Chondrocyte (in vitro differentiated cells): ENCODE data around the gene ZNF367. TPM values are rescaled to one million over a fixed set of nuclear protein-coding genes. Genes with fewer than 3 reads are reported as not detected.

Source experiments
- DNase-seq: peaks from one replicate; pipeline ENCODE4 v3.0.0; 2021; ENCODE audit warnings: mixed read lengths, low spot score
- H3K27ac Mint-ChIP-seq: one replicate; pipeline ENCODE4 v1.8.0; 2021; ENCODE audit warnings: mild to moderate bottlenecking, moderate library complexity, mixed read lengths; ENCODE audit not compliant: unreplicated experiment
- H3K27me3 Mint-ChIP-seq: 2 replicates; pipeline ENCODE4 v1.8.0; 2021; ENCODE audit warnings: low read depth, mixed read lengths
- H3K36me3 Mint-ChIP-seq: 2 replicates; pipeline ENCODE4 v1.8.0; 2021; ENCODE audit warnings: low read depth, mixed read lengths
- H3K4me1 Mint-ChIP-seq: 2 replicates; pipeline ENCODE4 v1.8.0; 2021; ENCODE audit warnings: low read depth, mild to moderate bottlenecking, mixed read lengths
- H3K4me3 Mint-ChIP-seq: one replicate; pipeline ENCODE4 v1.8.0; 2021; ENCODE audit warnings: mild to moderate bottlenecking, moderate library complexity, mixed read lengths; ENCODE audit not compliant: unreplicated experiment
- H3K9me3 Mint-ChIP-seq: 2 replicates; pipeline ENCODE4 v1.8.0; 2021; ENCODE audit warnings: low read depth, mixed read lengths
- CTCF ChIP-seq: fragments of 200-600 bp; sonication (generic); IDR thresholded peaks from 2 replicates; pipeline ENCODE4 v1.5.0; 2021; ENCODE audit warnings: antibody characterized with exemption, mild to moderate bottlenecking, moderate library complexity
- total RNA-seq: library from RNA; stranded (reverse); gene quantifications from 3 replicates; pipeline ENCODE4 v1.2.1, GENCODE V29; 2021

Gene ZNF367
- total RNA-seq, 1 donor from 2014 or later = 1.7 TPM

GRCh38 chr9:96460882-96461281 is 42.7 kb upstream of the ZNF367 start:
- DNase-seq = no peak
- Mint-ChIP-seq H3K27me3 (no peaks in the 10 kb centered on the region), H3K4me1 (peaks cover 16% of the 10 kb centered on the region), H3K9me3 (no peaks in the 10 kb centered on the region), H3K27ac (no peak overlapping the region), H3K36me3 (peaks cover 19% of the 10 kb centered on the region), H3K4me3 (no peak overlapping the region)
- no peak for TF ChIP-seq CTCF

GRCh38 chr9:96460470-96460869 is 42.3 kb upstream of the ZNF367 start:
- TF ChIP-seq CTCF = no peak
- H3K9me3 Mint-ChIP-seq = no peaks in the 10 kb centered on the region
- H3K27ac Mint-ChIP-seq = no peak overlapping the region
- no peak overlapping the region for H3K4me3 Mint-ChIP-seq
- peaks cover 16% of the 10 kb centered on the region for H3K4me1 Mint-ChIP-seq
- peaks cover 15% of the 10 kb centered on the region for H3K36me3 Mint-ChIP-seq
- no peaks in the 10 kb centered on the region for H3K27me3 Mint-ChIP-seq
- no peak for DNase-seq

GRCh38 chr9:96459268-96460007 is 41.3 kb upstream of the ZNF367 start:
- H3K27ac Mint-ChIP-seq = no peak overlapping the region
- H3K36me3 Mint-ChIP-seq = peaks cover 12% of the 10 kb centered on the region
- no peak for DNase-seq
- TF ChIP-seq CTCF = no peak
- H3K4me1 Mint-ChIP-seq = peaks cover 14% of the 10 kb centered on the region
- no peak overlapping the region for H3K4me3 Mint-ChIP-seq
- H3K27me3 Mint-ChIP-seq = no peaks in the 10 kb centered on the region
- H3K9me3 Mint-ChIP-seq = no peaks in the 10 kb centered on the region

GRCh38 chr9:96458226-96458625 is 40.1 kb upstream of the ZNF367 start:
- H3K4me3 Mint-ChIP-seq = no peak overlapping the region
- no peaks in the 10 kb centered on the region for H3K9me3 Mint-ChIP-seq
- peaks cover 12% of the 10 kb centered on the region for H3K36me3 Mint-ChIP-seq
- no peak for TF ChIP-seq CTCF
- peaks cover 16% of the 10 kb centered on the region for H3K4me1 Mint-ChIP-seq
- H3K27ac Mint-ChIP-seq = no peak overlapping the region
- H3K27me3 Mint-ChIP-seq = no peaks in the 10 kb centered on the region
- no peak for DNase-seq

- H3K4me3 Mint-ChIP-seq = no peak overlapping the region
- no peaks in the 10 kb centered on the region for H3K27me3 Mint-ChIP-seq
- no peak for DNase-seq
- no peak overlapping the region for H3K27ac Mint-ChIP-seq
- H3K36me3 Mint-ChIP-seq = peaks cover 12% of the 10 kb centered on the region
- H3K4me1 Mint-ChIP-seq = peaks cover 23% of the 10 kb centered on the region
- H3K9me3 Mint-ChIP-seq = no peaks in the 10 kb centered on the region
- TF ChIP-seq CTCF = no peak
These were observed 39.1 kb upstream of the ZNF367 start for GRCh38 chr9:96457266-96457665.
